Prostate gland (tissue), 2 donors: ENCODE results near the gene CRYGN.

Source experiments
- POLR2A ChIP-seq: fragments of 450-650 bp; IDR thresholded peaks from one replicate; pipeline ENCODE4 v1.6.1; 2016; ENCODE audit warnings: antibody characterized with exemption, mild to moderate bottlenecking
- POLR2AphosphoS5 ChIP-seq: sonication (generic); formaldehyde crosslinking; IDR thresholded peaks from one replicate; pipeline ENCODE4 v1.6.1; 2017; ENCODE audit warnings: antibody characterized with exemption
- TF ChIP-seq, protein P1 (sequence below), 4 experiments: fragments of 200-600 bp in 2 of 4; fragments of 450-650 bp in 2 of 4; sonication (generic) in 2 of 4; IDR thresholded peaks; 1 replicate in 3 of 4; 2 replicates in 1 of 4; pipeline ENCODE4 v1.5.1; 2016 to 2019; ENCODE audit warnings: antibody characterized with exemption in 4 of 4, mild to moderate bottlenecking in 2 of 4, moderate library complexity in 2 of 4

DNA sequence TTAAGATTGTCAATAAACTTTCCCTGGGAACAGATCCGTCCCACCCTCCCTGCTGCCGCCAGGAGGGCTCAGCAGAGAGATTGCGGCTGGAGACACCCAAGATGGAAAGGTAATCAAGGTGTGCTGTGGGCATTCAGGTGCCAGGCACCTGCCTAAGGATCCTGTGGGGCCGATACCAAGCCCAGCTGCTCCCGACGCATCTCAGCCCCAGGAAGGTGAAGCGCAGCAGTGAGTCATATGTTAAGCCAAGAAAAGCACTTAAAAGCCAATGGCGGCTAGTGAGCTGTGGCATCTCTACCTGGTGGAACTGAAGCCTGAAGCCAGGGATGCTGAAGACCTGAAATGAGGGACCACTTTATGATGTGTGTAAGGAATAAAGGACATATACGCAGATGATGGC lies 36.2 kb downstream of the CRYGN start:
- TF ChIP-seq, protein P1, sequence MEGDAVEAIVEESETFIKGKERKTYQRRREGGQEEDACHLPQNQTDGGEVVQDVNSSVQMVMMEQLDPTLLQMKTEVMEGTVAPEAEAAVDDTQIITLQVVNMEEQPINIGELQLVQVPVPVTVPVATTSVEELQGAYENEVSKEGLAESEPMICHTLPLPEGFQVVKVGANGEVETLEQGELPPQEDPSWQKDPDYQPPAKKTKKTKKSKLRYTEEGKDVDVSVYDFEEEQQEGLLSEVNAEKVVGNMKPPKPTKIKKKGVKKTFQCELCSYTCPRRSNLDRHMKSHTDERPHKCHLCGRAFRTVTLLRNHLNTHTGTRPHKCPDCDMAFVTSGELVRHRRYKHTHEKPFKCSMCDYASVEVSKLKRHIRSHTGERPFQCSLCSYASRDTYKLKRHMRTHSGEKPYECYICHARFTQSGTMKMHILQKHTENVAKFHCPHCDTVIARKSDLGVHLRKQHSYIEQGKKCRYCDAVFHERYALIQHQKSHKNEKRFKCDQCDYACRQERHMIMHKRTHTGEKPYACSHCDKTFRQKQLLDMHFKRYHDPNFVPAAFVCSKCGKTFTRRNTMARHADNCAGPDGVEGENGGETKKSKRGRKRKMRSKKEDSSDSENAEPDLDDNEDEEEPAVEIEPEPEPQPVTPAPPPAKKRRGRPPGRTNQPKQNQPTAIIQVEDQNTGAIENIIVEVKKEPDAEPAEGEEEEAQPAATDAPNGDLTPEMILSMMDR (IDR thresholded peaks at IDR 0.05) = no peak
- TF ChIP-seq POLR2A = no peak
- TF ChIP-seq POLR2AphosphoS5 = no peak
